ENCODE measurements around the gene TGFBR1. TPM values are rescaled to one million over a fixed set of nuclear protein-coding genes. Genes with fewer than 3 reads are reported as not detected.

TGFBR1 gene
- total and polyA plus RNA-seq, 2 donors (not counting 1 experiment from before 2014, with no cell fraction given) = 78.5 to 79.1 TPM

GRCh38 chr9:99125446-99125845, 20.5 kb downstream of the TGFBR1 start:
- Histone ChIP-seq H4K20me1 (ENCODE audit: control insufficient read depth, extremely low read depth, insufficient read depth, low read length) (peaks cover 2% of the 10 kb centered on the region), H3K79me2 (ENCODE audit: control insufficient read depth, insufficient read depth, low read length) (peaks cover 1% of the 10 kb centered on the region), H3K36me3 (ENCODE audit: control insufficient read depth, insufficient read depth, low read length) (no peaks in the 10 kb centered on the region), H3K4me1 (ENCODE audit: control insufficient read depth, extremely low read depth, insufficient read depth, low read length) (no peaks in the 10 kb centered on the region), H3K4me2 (ENCODE audit: extremely low read depth, insufficient read depth, low read length) (no peak overlapping the region), H3K27me3 (ENCODE audit: control insufficient read depth, insufficient read depth, low read length) (no peaks in the 10 kb centered on the region), H3K4me3 (replicated peaks in 1 of 4; ENCODE audit: control extremely low read depth in 1 of 4, insufficient read depth in 1 of 4, low read depth in 3 of 4, low read length in 4 of 4) (no peak overlapping the region), H3K9ac (ENCODE audit: insufficient read depth, low read length) (no peak overlapping the region), H3K9me3 (ENCODE audit: control insufficient read depth, insufficient read depth, low read depth, low read length) (no peaks in the 10 kb centered on the region), H2AFZ (ENCODE audit: low read length) (no peak overlapping the region), H3K27ac (ENCODE audit: insufficient read depth, low read length) (no peak overlapping the region)
- no peak for DNase-seq (ENCODE audit: low read depth in 2 of 2)
- no peak for TF ChIP-seq CTCF (conservative IDR thresholded peaks at IDR 0.05 in 1 of 2, IDR thresholded peaks at IDR 0.05 in 1 of 2; ENCODE audit: low read depth in 1 of 2, low read length in 2 of 2)
- TF ChIP-seq EZH2 (IDR thresholded peaks at IDR 0.05; ENCODE audit: low read length, missing control alignments) = no peak

- Histone ChIP-seq H3K36me3 (ENCODE audit: control insufficient read depth, insufficient read depth, low read length) (no peaks in the 10 kb centered on the region), H3K27ac (ENCODE audit: insufficient read depth, low read length) (no peak overlapping the region), H3K9me3 (ENCODE audit: control insufficient read depth, insufficient read depth, low read depth, low read length) (no peaks in the 10 kb centered on the region), H3K4me1 (ENCODE audit: control insufficient read depth, extremely low read depth, insufficient read depth, low read length) (no peaks in the 10 kb centered on the region), H3K9ac (ENCODE audit: insufficient read depth, low read length) (no peak overlapping the region), H4K20me1 (ENCODE audit: control insufficient read depth, extremely low read depth, insufficient read depth, low read length) (peaks cover 2% of the 10 kb centered on the region), H3K27me3 (ENCODE audit: control insufficient read depth, insufficient read depth, low read length) (no peaks in the 10 kb centered on the region), H3K4me3 (replicated peaks in 1 of 4; ENCODE audit: control extremely low read depth in 1 of 4, insufficient read depth in 1 of 4, low read depth in 3 of 4, low read length in 4 of 4) (no peak overlapping the region), H3K79me2 (ENCODE audit: control insufficient read depth, insufficient read depth, low read length) (peaks cover 1% of the 10 kb centered on the region), H3K4me2 (ENCODE audit: extremely low read depth, insufficient read depth, low read length) (no peak overlapping the region), H2AFZ (ENCODE audit: low read length) (no peak overlapping the region)
- TF ChIP-seq CTCF (conservative IDR thresholded peaks at IDR 0.05 in 1 of 2, IDR thresholded peaks at IDR 0.05 in 1 of 2; ENCODE audit: low read depth in 1 of 2, low read length in 2 of 2) (no peak), EZH2 (IDR thresholded peaks at IDR 0.05; ENCODE audit: low read length, missing control alignments) (no peak)
- no peak for DNase-seq (ENCODE audit: low read depth in 2 of 2)
These were observed 21.4 kb downstream of the TGFBR1 start for GRCh38 chr9:99126312-99126711.

GRCh38 chr9:99127356-99128132, 22.6 kb downstream of the TGFBR1 start:
- H3K79me2 ChIP-seq (ENCODE audit: control insufficient read depth, insufficient read depth, low read length) = peaks cover 1% of the 10 kb centered on the region
- peak; percentile 27 to 87 for DNase-seq (ENCODE audit: low read depth in 2 of 2)
- H3K9me3 ChIP-seq (ENCODE audit: control insufficient read depth, insufficient read depth, low read depth, low read length) = no peaks in the 10 kb centered on the region
- no peak overlapping the region for H3K4me2 ChIP-seq (ENCODE audit: extremely low read depth, insufficient read depth, low read length)
- no peak overlapping the region for H2AFZ ChIP-seq (ENCODE audit: low read length)
- no peak overlapping the region for H3K4me3 ChIP-seq (replicated peaks in 1 of 4; ENCODE audit: control extremely low read depth in 1 of 4, insufficient read depth in 1 of 4, low read depth in 3 of 4, low read length in 4 of 4)
- no peak overlapping the region for H3K9ac ChIP-seq (ENCODE audit: insufficient read depth, low read length)
- H3K27ac ChIP-seq (ENCODE audit: insufficient read depth, low read length) = no peak overlapping the region
- no peaks in the 10 kb centered on the region for H3K27me3 ChIP-seq (ENCODE audit: control insufficient read depth, insufficient read depth, low read length)
- H3K4me1 ChIP-seq (ENCODE audit: control insufficient read depth, extremely low read depth, insufficient read depth, low read length) = no peaks in the 10 kb centered on the region
- no peak for TF ChIP-seq EZH2 (IDR thresholded peaks at IDR 0.05; ENCODE audit: low read length, missing control alignments)
- TF ChIP-seq CTCF (conservative IDR thresholded peaks at IDR 0.05 in 1 of 2, IDR thresholded peaks at IDR 0.05 in 1 of 2; ENCODE audit: low read depth in 1 of 2, low read length in 2 of 2) = no peak
- H3K36me3 ChIP-seq (ENCODE audit: control insufficient read depth, insufficient read depth, low read length) = no peaks in the 10 kb centered on the region
- H4K20me1 ChIP-seq (ENCODE audit: control insufficient read depth, extremely low read depth, insufficient read depth, low read length) = peaks cover 2% of the 10 kb centered on the region
